GM23338 (cell line): Measurements from ENCODE around the gene UTP11. TPM values are rescaled to one million over a fixed set of nuclear protein-coding genes. Genes with fewer than 3 reads are reported as not detected.

Experiments
- ATAC-seq: fragments of 200-7000 bp; cut with Tn5 transposase; 3 replicates; pipeline ENCODE4 v1.9.1; 2020
- DNase-seq: peaks from one replicate; pipeline ENCODE4 v3.0.0-alpha.2; 2015; ENCODE audit warnings: low spot score
- H2AFZ ChIP-seq: fragments of 200-600 bp; sonication (generic); 2 replicates; pipeline ENCODE4 v1.8.0; 2016; ENCODE audit warnings: antibody characterized with exemption, mild to moderate bottlenecking, moderate library complexity
- H3F3A ChIP-seq: fragments of 200-600 bp; sonication (generic); replicated peaks from 2 replicates; pipeline ENCODE4 v1.8.0; 2017; ENCODE audit warnings: antibody characterized with exemption, mixed run types, low read depth
- H3K27ac ChIP-seq: fragments of 200-600 bp; sonication (generic); 2 replicates; pipeline ENCODE4 v1.6.1; 2016; ENCODE audit warnings: low read depth
- H3K27me3 ChIP-seq: fragments of 200-600 bp; sonication (generic); 2 replicates; pipeline ENCODE4 v1.8.0; 2016; ENCODE audit warnings: mild to moderate bottlenecking, mixed run types, moderate library complexity; ENCODE audit not compliant: insufficient read depth
- H3K36me3 ChIP-seq: fragments of 200-600 bp; sonication (generic); 2 replicates; pipeline ENCODE4 v1.8.0; 2016; ENCODE audit warnings: mild to moderate bottlenecking; ENCODE audit not compliant: insufficient read depth
- H3K4me1 ChIP-seq: fragments of 200-600 bp; sonication (generic); 2 replicates; pipeline ENCODE4 v1.8.0; 2016; ENCODE audit warnings: mild to moderate bottlenecking, moderate library complexity; ENCODE audit not compliant: insufficient read depth
- H3K4me2 ChIP-seq: fragments of 200-600 bp; sonication (generic); 2 replicates; pipeline ENCODE4 v1.7.1; 2017; ENCODE audit warnings: mixed run types
- H3K4me3 ChIP-seq: fragments of 200-600 bp; sonication (generic); 2 replicates; pipeline ENCODE4 v1.6.1; 2016; ENCODE audit warnings: mixed run types
- H3K79me2 ChIP-seq: fragments of 200-600 bp; sonication (generic); replicated peaks from 2 replicates; pipeline ENCODE4 v1.8.0; 2017; ENCODE audit warnings: mild to moderate bottlenecking; ENCODE audit not compliant: insufficient read depth
- H3K9me2 ChIP-seq: fragments of 200-600 bp; sonication (generic); 2 replicates; pipeline ENCODE4 v1.8.0; 2017; ENCODE audit not compliant: insufficient read depth
- H4K20me1 ChIP-seq: fragments of 200-600 bp; sonication (generic); replicated peaks from 2 replicates; pipeline ENCODE4 v1.8.0; 2017; ENCODE audit warnings: mild to moderate bottlenecking; ENCODE audit not compliant: insufficient read depth
- H3K27ac Mint-ChIP-seq: 2 replicates; pipeline ENCODE4 v1.8.0; 2020; ENCODE audit warnings: inconsistent platforms, mild to moderate bottlenecking, moderate library complexity, mixed read lengths
- H3K27me3 Mint-ChIP-seq: 3 replicates; pipeline ENCODE4 v1.8.0; 2022; ENCODE audit warnings: low read depth, mild to moderate bottlenecking, moderate library complexity, mixed read lengths, inconsistent platforms; ENCODE audit not compliant: insufficient read depth, poor library complexity
- H3K36me3 Mint-ChIP-seq: 3 replicates; pipeline ENCODE4 v1.8.0; 2021; ENCODE audit warnings: low read depth, mild to moderate bottlenecking, inconsistent platforms, moderate library complexity, mixed read lengths
- H3K4me1 Mint-ChIP-seq: 3 replicates; pipeline ENCODE4 v1.8.0; 2020; ENCODE audit warnings: mild to moderate bottlenecking, inconsistent platforms, mixed read lengths
- H3K4me3 Mint-ChIP-seq: 3 replicates; pipeline ENCODE4 v1.8.0; 2021; ENCODE audit warnings: moderate library complexity, mild to moderate bottlenecking, inconsistent platforms, mixed read lengths
- H3K9me3 Mint-ChIP-seq: 3 replicates; pipeline ENCODE4 v1.8.0; 2020; ENCODE audit warnings: moderate library complexity, mild to moderate bottlenecking, inconsistent platforms, mixed read lengths
- CREB1 ChIP-seq: fragments of 250-450 bp; sonication (Bioruptor Pico); IDR thresholded peaks from 2 replicates; pipeline ENCODE4 v1.5.0; 2020; ENCODE audit warnings: low read depth, mild to moderate bottlenecking, moderate library complexity
- EZH2 ChIP-seq: fragments of 200-600 bp; sonication (generic); IDR thresholded peaks from one replicate; pipeline ENCODE4 v1.8.0; 2017; ENCODE audit warnings: antibody characterized with exemption, mild to moderate bottlenecking, low read depth; ENCODE audit not compliant: unreplicated experiment
- EZH2phosphoT487 ChIP-seq: fragments of 200-600 bp; sonication (generic); IDR thresholded peaks from one replicate; pipeline ENCODE4 v1.8.1; 2018; ENCODE audit warnings: antibody characterized with exemption; ENCODE audit not compliant: unreplicated experiment
- JUNB ChIP-seq: IDR thresholded peaks from one replicate; pipeline ENCODE4 v1.6.1; 2016; ENCODE audit warnings: antibody characterized with exemption; ENCODE audit not compliant: unreplicated experiment
- NANOG ChIP-seq: IDR thresholded peaks from 2 replicates; pipeline ENCODE4 v1.6.1; 2016; ENCODE audit warnings: antibody characterized with exemption, borderline replicate concordance
- POLR2AphosphoS5 ChIP-seq: IDR thresholded peaks from 2 replicates; pipeline ENCODE4 v1.6.1; 2016; ENCODE audit warnings: antibody characterized with exemption, low read depth
- REST ChIP-seq: IDR thresholded peaks from one replicate; pipeline ENCODE4 v1.6.1; 2018; ENCODE audit warnings: antibody characterized with exemption; ENCODE audit not compliant: unreplicated experiment
- STAT1 ChIP-seq: IDR thresholded peaks from one replicate; pipeline ENCODE4 v1.6.1; 2016; ENCODE audit warnings: antibody characterized with exemption; ENCODE audit not compliant: unreplicated experiment
- ZNF114 ChIP-seq: fragments of 250-450 bp; sonication (Bioruptor Pico); IDR thresholded peaks from 2 replicates; pipeline ENCODE4 v1.5.0; 2020; ENCODE audit warnings: mild to moderate bottlenecking, moderate library complexity
- ZNF331 ChIP-seq: fragments of 250-450 bp; sonication (Bioruptor Pico); IDR thresholded peaks from 2 replicates; pipeline ENCODE4 v1.5.0; 2020; ENCODE audit warnings: low read depth, mild to moderate bottlenecking, moderate library complexity
- ZNF462 ChIP-seq: fragments of 250-450 bp; sonication (Bioruptor Pico); IDR thresholded peaks from 2 replicates; pipeline ENCODE4 v1.5.0; 2020; ENCODE audit warnings: mild to moderate bottlenecking, moderate library complexity
- polyA plus RNA-seq: library from polyadenylated mRNA; unstranded; fragments of >200 nt; fragmentation: Nextera tagmentation; extraction: Ambion mirVana; gene quantifications from 2 replicates; pipeline ENCODE4 v1.2.1, GENCODE V29; 2016
- total RNA-seq: library from RNA; depleted of rRNA; stranded (reverse); fragments of >200 nt; shearing (Covaris generic); gene quantifications from 2 replicates; pipeline ENCODE4 v1.2.3, GENCODE V29; 2014
- TF ChIP-seq, protein P1 (sequence below): IDR thresholded peaks from 2 replicates; pipeline ENCODE4 v1.6.1; 2016; ENCODE audit warnings: antibody characterized with exemption
- TF ChIP-seq, protein P2 (sequence below), 2 experiments: fragments of 200-600 bp in 1 of 2; sonication (generic) in 1 of 2; conservative IDR thresholded peaks; 2 replicates each; pipeline versions ENCODE4 v1.5.1 to v1.6.1; 2016 to 2017; ENCODE audit warnings: antibody characterized with exemption in 2 of 2, low read depth in 2 of 2, mild to moderate bottlenecking in 2 of 2, moderate library complexity in 1 of 2

Gene UTP11
- total and polyA plus RNA-seq, 2 experiments from 2014 or later, result 67.8 to 105 TPM

GRCh38 chr1:38055965-38056364, 43.4 kb downstream of the UTP11 start:
- H3K36me3 Mint-ChIP-seq, result peaks cover 2% of the 10 kb centered on the region; the same call in 1 of the 3 replicates
- peaks cover 9% of the 10 kb centered on the region for H3K27me3 Mint-ChIP-seq
- Histone ChIP-seq H3K27me3 (no peaks in the 10 kb centered on the region), H3K27ac (no peak overlapping the region), H3K9me2 (no peaks in the 10 kb centered on the region), H4K20me1 (peaks cover 3% of the 10 kb centered on the region; the same call in 1 of the 2 replicates), H3K79me2 (no peaks in the 10 kb centered on the region), H3K4me1 (peaks cover 16% of the 10 kb centered on the region), H3K4me2 (no peak overlapping the region), H3K4me3 (no peak overlapping the region), H3K36me3 (no peaks in the 10 kb centered on the region), H3F3A (no peaks in the 10 kb centered on the region; the same call in 1 of the 2 replicates), H2AFZ (no peak overlapping the region)
- H3K4me1 Mint-ChIP-seq, result peaks cover 50% of the 10 kb centered on the region
- no peak overlapping the region for H3K27ac Mint-ChIP-seq
- no peak overlapping the region for H3K4me3 Mint-ChIP-seq
- TF ChIP-seq REST (no peak), ZNF462 (CRISPR knock-in tag) (no peak), JUNB (no peak), POLR2AphosphoS5 (no peak), CREB1 (CRISPR knock-in tag) (no peak), ZNF331 (CRISPR knock-in tag) (no peak), ZNF114 (CRISPR knock-in tag) (no peak), NANOG (no peak), STAT1 (no peak), EZH2 (no peak), EZH2phosphoT487 (no peak)
- TF ChIP-seq, protein P1, sequence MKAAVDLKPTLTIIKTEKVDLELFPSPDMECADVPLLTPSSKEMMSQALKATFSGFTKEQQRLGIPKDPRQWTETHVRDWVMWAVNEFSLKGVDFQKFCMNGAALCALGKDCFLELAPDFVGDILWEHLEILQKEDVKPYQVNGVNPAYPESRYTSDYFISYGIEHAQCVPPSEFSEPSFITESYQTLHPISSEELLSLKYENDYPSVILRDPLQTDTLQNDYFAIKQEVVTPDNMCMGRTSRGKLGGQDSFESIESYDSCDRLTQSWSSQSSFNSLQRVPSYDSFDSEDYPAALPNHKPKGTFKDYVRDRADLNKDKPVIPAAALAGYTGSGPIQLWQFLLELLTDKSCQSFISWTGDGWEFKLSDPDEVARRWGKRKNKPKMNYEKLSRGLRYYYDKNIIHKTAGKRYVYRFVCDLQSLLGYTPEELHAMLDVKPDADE, result no peak
- TF ChIP-seq, protein P2, sequence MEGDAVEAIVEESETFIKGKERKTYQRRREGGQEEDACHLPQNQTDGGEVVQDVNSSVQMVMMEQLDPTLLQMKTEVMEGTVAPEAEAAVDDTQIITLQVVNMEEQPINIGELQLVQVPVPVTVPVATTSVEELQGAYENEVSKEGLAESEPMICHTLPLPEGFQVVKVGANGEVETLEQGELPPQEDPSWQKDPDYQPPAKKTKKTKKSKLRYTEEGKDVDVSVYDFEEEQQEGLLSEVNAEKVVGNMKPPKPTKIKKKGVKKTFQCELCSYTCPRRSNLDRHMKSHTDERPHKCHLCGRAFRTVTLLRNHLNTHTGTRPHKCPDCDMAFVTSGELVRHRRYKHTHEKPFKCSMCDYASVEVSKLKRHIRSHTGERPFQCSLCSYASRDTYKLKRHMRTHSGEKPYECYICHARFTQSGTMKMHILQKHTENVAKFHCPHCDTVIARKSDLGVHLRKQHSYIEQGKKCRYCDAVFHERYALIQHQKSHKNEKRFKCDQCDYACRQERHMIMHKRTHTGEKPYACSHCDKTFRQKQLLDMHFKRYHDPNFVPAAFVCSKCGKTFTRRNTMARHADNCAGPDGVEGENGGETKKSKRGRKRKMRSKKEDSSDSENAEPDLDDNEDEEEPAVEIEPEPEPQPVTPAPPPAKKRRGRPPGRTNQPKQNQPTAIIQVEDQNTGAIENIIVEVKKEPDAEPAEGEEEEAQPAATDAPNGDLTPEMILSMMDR (conservative IDR thresholded peaks at IDR 0.05; ENCODE audit: low read depth in 2 of 2), result no peak
- H3K9me3 Mint-ChIP-seq, result peaks cover under 1% of the 10 kb centered on the region; the same call in 1 of the 3 replicates
- no peak for ATAC-seq
- DNase-seq, result no peak
